HG03025 (cell line): ENCODE measurements around the gene ADAMTS5.

Experiments used
- ATAC-seq: cut with Tn5 transposase; IDR thresholded peaks from one replicate; pipeline ENCODE4 v1.9.1; 2021; ENCODE audit warnings: mild to moderate bottlenecking, moderate library complexity; ENCODE audit not compliant: unreplicated experiment, low FRiP score

ADAMTS5 gene

GRCh38 chr21:26949830-26950229 lies 17.1 kb downstream of the ADAMTS5 start:
- ATAC-seq: no peak

- ATAC-seq: no peak
Observed at GRCh38 chr21:26948194-26948593, 18.7 kb downstream of the ADAMTS5 start.

GRCh38 chr21:26946744-26947446 lies 20.0 kb downstream of the ADAMTS5 start:
- ATAC-seq: no peak

- no peak for ATAC-seq
Observed at GRCh38 chr21:26945916-26946675, 20.8 kb downstream of the ADAMTS5 start.

GRCh38 chr21:26943921-26944320 lies 23.0 kb downstream of the ADAMTS5 start:
- ATAC-seq: no peak

GRCh38 chr21:26941421-26941820 lies 25.5 kb downstream of the ADAMTS5 start:
- ATAC-seq: no peak

- no peak for ATAC-seq
Observed at GRCh38 chr21:26939601-26940111, 27.2 kb downstream of the ADAMTS5 start.

GRCh38 chr21:26936641-26937040 lies 30.2 kb downstream of the ADAMTS5 start:
- ATAC-seq: no peak

GRCh38 chr21:26935977-26936376 lies 30.9 kb downstream of the ADAMTS5 start:
- ATAC-seq: no peak

GRCh38 chr21:26934383-26934782 lies 32.5 kb downstream of the ADAMTS5 start:
- no peak for ATAC-seq

- no peak for ATAC-seq
Observed at GRCh38 chr21:26933448-26933847, 33.4 kb downstream of the ADAMTS5 start.

DNA sequence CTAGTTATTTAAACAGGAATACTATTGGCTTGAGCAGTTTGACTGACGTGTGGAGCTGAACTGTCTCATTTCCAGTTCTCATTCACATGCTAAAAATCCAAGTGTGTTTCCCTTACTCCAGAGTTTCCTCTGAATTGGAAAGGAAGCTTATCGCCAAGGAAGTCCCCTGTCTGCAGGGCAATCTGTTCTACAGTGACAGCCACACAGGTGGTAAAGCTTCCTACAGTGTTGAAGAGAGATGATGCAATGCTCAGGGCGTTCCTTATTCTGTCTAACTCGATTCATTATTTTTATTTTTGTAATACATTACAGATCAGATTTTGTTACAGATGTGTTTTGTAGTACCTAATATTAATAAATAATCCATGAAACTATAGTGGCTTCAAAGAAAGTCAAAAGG lies 41.3 kb downstream of the ADAMTS5 start:
- no peak for ATAC-seq

DNA sequence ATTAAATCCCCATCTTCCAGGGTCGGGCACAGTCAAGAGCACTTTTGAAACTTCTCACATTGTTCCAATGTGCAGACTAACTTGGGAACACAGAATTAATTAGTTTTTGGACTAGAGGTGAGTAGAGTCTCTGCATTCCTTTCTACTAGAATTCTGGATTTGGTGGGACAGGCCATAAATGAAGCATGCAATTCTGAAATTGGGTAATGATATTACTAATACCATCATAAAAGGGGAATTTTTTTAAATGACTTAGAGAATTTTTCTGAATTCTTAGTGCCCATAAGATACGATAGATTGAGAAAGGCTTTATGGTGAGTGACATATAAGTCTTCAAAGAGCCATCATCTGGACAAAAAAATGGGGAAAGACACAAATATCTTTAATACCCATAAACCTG lies 41.8 kb downstream of the ADAMTS5 start:
- ATAC-seq: no peak

- no peak for ATAC-seq
Observed at GRCh38 chr21:26923986-26924385, 42.9 kb downstream of the ADAMTS5 start.

DNA sequence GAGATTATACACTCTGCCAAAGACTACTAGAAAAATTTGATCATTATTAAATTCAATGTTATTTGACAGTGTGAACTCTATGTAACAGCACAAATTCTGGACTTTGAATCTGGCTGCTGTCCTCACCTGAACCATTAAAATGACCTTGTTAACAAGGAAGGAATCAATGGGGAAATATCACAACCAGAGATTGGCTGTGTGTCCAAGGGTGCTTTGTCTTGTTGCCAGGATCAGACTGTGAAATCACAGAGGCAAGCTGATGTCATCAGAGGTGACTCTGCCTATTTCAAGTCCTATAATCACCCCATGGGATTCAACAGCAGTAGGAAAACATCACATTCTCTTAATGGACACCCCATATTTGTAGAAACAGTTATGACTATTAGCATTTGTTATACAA lies 46.8 kb downstream of the ADAMTS5 start:
- ATAC-seq: no peak

DNA sequence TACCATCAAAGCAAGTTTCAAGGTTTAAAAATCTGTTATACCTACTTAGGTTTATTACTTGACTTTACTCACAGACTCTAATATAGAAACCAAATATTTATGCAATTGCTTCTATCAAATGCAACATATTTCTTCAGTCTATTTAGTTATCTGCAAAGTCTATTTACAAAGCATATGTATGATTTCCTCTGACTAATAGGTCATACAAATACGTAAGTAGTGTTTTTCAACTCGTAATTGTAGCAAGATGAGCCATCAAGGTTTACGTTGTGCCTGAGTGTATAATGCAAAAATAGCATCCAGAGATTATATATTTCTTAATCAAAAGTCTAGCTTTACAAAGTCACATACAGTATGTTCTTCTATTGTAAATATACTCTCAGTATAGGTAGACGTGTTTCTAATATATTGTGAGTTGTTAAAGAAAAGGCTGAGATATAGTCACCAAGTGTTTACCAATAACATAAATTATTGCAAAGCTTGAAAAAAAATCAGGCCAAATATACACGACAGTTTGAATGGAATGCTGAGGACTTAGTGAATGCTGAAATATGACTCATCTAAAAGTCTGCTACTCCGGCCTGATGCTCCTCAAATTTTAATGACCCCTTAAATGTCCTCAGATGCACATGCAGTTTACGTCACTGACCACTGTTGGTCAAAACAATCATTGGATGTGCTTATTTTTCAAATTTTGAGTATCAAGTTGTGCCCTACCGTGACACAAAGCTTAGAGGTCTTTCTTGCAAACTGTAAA lies 48.4 kb downstream of the ADAMTS5 start:
- ATAC-seq: no peak

- no peak for ATAC-seq
Observed at GRCh38 chr21:26916799-26917198, 50.1 kb downstream of the ADAMTS5 start.

DNA sequence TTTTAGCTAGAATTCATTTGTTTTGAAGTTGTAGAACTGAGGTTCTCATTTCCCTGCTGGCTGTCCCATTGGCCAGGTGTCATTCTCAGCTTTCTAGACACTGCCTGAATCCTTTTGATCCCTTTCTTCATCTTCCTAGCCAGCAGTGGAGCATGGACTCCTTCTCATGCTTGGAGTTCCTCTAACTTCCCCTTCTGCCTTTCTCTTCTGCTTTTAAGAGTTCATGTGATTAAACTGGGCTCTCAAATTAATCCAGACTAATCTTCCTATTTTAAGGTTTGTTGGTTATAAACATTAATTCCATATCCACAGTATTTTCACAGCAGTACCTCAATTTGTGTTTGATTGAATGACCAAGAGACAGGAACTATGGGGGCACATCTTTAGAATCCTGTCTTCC lies 52.3 kb downstream of the ADAMTS5 start:
- no peak for ATAC-seq

- no peak for ATAC-seq
Observed at GRCh38 chr21:26912466-26912865, 54.4 kb downstream of the ADAMTS5 start.

DNA sequence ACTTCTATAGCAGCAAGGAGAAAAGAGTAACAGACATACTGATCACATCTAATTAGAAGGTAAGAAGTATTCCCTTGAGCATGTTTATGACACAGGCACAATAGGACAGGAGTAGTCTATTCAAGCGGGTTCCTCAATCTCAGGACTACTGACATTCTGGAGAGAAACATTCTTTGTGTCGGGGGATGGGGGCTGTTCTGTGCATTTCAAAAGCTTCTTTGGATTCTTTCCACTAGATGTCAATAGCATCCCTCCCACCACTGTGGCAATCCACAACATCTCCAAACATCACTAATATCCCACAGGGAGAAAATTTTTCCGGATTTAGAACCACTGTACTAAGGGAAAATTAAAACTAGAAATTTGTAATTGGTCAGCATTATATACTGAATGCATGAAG lies 56.9 kb downstream of the ADAMTS5 start:
- ATAC-seq: no peak

- no peak for ATAC-seq
Observed at GRCh38 chr21:26900980-26901379, 65.9 kb downstream of the ADAMTS5 start.
